Tibial nerve (tissue), 4 donors: ENCODE results near the gene RPS6KA3. TPM values are rescaled to one million over a fixed set of nuclear protein-coding genes. Genes with fewer than 3 reads are reported as not detected.

ENCODE experiments used
- DNase-seq, 2 donors: peaks; one replicate each; pipeline ENCODE4 v3.0.0-alpha.2; 2019; ENCODE audit warnings: low spot score in 2 of 2
- H3K27ac ChIP-seq, 4 donors: fragments of 200-600 bp; sonication (generic) in 3 of 4; one replicate each; pipeline ENCODE4 v1.5.1; 2017 to 2019; ENCODE audit warnings: mild to moderate bottlenecking in 1 of 4
- H3K27me3 ChIP-seq, 2 donors: fragments of 200-600 bp; sonication (generic) in 1 of 2; one replicate each; pipeline versions ENCODE4 v1.5.1 to v1.6.0; 2017 to 2019
- H3K36me3 ChIP-seq, 3 donors: fragments of 200-600 bp; sonication (generic); one replicate each; pipeline ENCODE4 v1.5.1; 2018 to 2019
- H3K4me1 ChIP-seq, 4 donors: fragments of 200-600 bp; sonication (generic) in 3 of 4; one replicate each; pipeline ENCODE4 v1.5.1; 2017 to 2019
- H3K4me3 ChIP-seq, 4 donors: fragments of 200-600 bp; sonication (generic) in 3 of 4; one replicate each; pipeline ENCODE4 v1.5.1; 2017 to 2019; ENCODE audit warnings: mild to moderate bottlenecking in 1 of 4, moderate library complexity in 1 of 4
- H3K9me3 ChIP-seq, 4 donors: fragments of 200-600 bp; sonication (generic) in 3 of 4; one replicate each; pipeline ENCODE4 v1.5.1; 2017 to 2019
- EP300 ChIP-seq, 2 donors: sonication (generic); formaldehyde crosslinking; IDR thresholded peaks; one replicate each; pipeline ENCODE4 v1.6.1; 2017; ENCODE audit warnings: antibody characterized with exemption in 2 of 2, mild to moderate bottlenecking in 1 of 2
- POLR2A ChIP-seq, 2 donors: fragments of 450-650 bp; IDR thresholded peaks; one replicate each; pipeline ENCODE4 v1.6.1; 2017; ENCODE audit warnings: antibody characterized with exemption in 2 of 2, mild to moderate bottlenecking in 2 of 2, moderate library complexity in 2 of 2
- WGBS, 2 donors: methylation state at CpG; one replicate each; pipeline ENCODE4 v1.1.5; 2018; 5-methylcytosine and 5-hydroxymethylcytosine counted together
- total RNA-seq, 4 donors: library from RNA; depleted of rRNA; stranded (reverse); fragments of >200 nt; gene quantifications; one replicate each; pipeline ENCODE4 v1.1.0, GENCODE V29; 2016
- TF ChIP-seq, protein P1 (sequence below), 5 experiments: fragments of 200-600 bp in 3 of 5; fragments of 450-650 bp in 2 of 5; sonication (generic) in 3 of 5; IDR thresholded peaks; one replicate each; pipeline ENCODE4 v1.5.1; 2016 to 2019; ENCODE audit warnings: antibody characterized with exemption in 5 of 5, mild to moderate bottlenecking in 3 of 5, moderate library complexity in 2 of 5

The RPS6KA3 gene
- total RNA-seq, 4 donors from 2014 or later, result 22.0 to 33.9 (median 32.6) TPM

GRCh38 chrX:20285511-20285910, 18.8 kb upstream of the RPS6KA3 start:
- H3K4me3 ChIP-seq, result no peak overlapping the region
- H3K9me3 ChIP-seq, result no peaks in the 10 kb centered on the region
- H3K27ac ChIP-seq, result no peak overlapping the region
- no peaks in the 10 kb centered on the region for H3K4me1 ChIP-seq
- TF ChIP-seq POLR2A (IDR thresholded peaks at IDR 0.05), result no peak
- TF ChIP-seq, protein P1, sequence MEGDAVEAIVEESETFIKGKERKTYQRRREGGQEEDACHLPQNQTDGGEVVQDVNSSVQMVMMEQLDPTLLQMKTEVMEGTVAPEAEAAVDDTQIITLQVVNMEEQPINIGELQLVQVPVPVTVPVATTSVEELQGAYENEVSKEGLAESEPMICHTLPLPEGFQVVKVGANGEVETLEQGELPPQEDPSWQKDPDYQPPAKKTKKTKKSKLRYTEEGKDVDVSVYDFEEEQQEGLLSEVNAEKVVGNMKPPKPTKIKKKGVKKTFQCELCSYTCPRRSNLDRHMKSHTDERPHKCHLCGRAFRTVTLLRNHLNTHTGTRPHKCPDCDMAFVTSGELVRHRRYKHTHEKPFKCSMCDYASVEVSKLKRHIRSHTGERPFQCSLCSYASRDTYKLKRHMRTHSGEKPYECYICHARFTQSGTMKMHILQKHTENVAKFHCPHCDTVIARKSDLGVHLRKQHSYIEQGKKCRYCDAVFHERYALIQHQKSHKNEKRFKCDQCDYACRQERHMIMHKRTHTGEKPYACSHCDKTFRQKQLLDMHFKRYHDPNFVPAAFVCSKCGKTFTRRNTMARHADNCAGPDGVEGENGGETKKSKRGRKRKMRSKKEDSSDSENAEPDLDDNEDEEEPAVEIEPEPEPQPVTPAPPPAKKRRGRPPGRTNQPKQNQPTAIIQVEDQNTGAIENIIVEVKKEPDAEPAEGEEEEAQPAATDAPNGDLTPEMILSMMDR (IDR thresholded peaks at IDR 0.05), result no peak
- no peak for TF ChIP-seq EP300 (IDR thresholded peaks at IDR 0.05)
- DNase-seq, result no peak
- H3K36me3 ChIP-seq, result no peaks in the 10 kb centered on the region
- no peaks in the 10 kb centered on the region for H3K27me3 ChIP-seq
- WGBS, 2 donors, result 55 to 69% methylated on average over 2 of the region's 2 CpGs

- H3K27ac ChIP-seq, result no peak overlapping the region
- no peak overlapping the region for H3K4me3 ChIP-seq
- H3K36me3 ChIP-seq, result no peaks in the 10 kb centered on the region
- DNase-seq, result no peak
- no peaks in the 10 kb centered on the region for H3K4me1 ChIP-seq
- H3K9me3 ChIP-seq, result no peaks in the 10 kb centered on the region
- WGBS, 2 donors, result 86 to 93% methylated on average over 1 of the region's 1 CpG
- H3K27me3 ChIP-seq, result no peaks in the 10 kb centered on the region
- TF ChIP-seq, protein P1 (IDR thresholded peaks at IDR 0.05), result no peak
- TF ChIP-seq EP300 (IDR thresholded peaks at IDR 0.05) (no peak), POLR2A (IDR thresholded peaks at IDR 0.05) (no peak)
Measured at GRCh38 chrX:20284992-20285391, 18.3 kb upstream of the RPS6KA3 start.

DNA sequence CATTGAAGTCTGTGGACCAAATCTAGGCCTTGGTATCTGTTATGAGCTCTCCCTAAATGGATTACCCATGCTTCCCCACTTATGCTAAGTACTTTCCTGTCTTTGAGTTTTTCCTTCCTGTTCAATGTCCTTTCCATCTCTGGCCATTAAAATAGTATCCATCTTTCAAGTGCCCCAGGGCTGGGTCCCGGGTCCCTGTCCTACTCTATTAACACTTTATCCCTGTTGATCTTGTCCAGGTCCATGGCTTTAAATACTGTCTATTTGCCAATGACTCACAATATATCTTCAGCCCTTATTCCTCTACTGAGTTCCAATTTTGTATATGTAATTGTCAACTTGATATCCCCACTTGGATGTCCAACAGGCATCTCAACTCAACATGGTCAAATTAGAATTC, 17.7 kb upstream of the RPS6KA3 start:
- 64 to 76% methylated on average over 1 of the region's 1 CpG for WGBS, 2 donors
- TF ChIP-seq, protein P1 (IDR thresholded peaks at IDR 0.05), result no peak
- TF ChIP-seq POLR2A (IDR thresholded peaks at IDR 0.05) (no peak), EP300 (IDR thresholded peaks at IDR 0.05) (no peak)
- no peaks in the 10 kb centered on the region for H3K4me1 ChIP-seq

DNA sequence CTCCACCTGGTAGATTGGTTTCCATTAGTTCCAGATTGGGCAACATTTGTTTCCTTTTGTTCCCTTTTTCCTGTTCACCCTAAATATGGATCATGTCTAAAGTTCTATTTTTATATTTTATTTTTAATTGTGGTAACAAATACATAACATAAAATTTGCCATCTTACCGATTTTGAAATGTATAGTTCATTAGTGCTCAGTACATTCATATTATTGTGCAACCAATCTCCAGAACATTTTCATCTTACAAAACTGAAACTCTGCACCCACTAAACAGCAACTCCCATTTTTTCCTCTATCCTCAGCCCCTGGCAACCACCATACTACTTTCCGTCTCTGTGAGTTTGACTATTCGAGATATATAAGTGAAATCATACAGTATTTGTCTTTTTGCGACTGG, 14.2 kb upstream of the RPS6KA3 start:
- DNase-seq, result no peak
- WGBS, 2 donors, result 86 to 92% methylated on average over 4 of the region's 4 CpGs
- Histone ChIP-seq H3K27me3 (no peaks in the 10 kb centered on the region), H3K27ac (no peak overlapping the region), H3K36me3 (no peaks in the 10 kb centered on the region), H3K4me3 (no peak overlapping the region), H3K4me1 (no peaks in the 10 kb centered on the region), H3K9me3 (no peaks in the 10 kb centered on the region)
- no peak for TF ChIP-seq POLR2A (IDR thresholded peaks at IDR 0.05)
- no peak for TF ChIP-seq EP300 (IDR thresholded peaks at IDR 0.05)
- TF ChIP-seq, protein P1 (IDR thresholded peaks at IDR 0.05), result no peak

More for the DNA sequence above, 17.7 kb upstream of the RPS6KA3 start:
- DNase-seq, result no peak
- Histone ChIP-seq H3K27me3 (no peaks in the 10 kb centered on the region), H3K36me3 (no peaks in the 10 kb centered on the region), H3K9me3 (no peaks in the 10 kb centered on the region), H3K27ac (no peak overlapping the region), H3K4me3 (no peak overlapping the region)

DNA sequence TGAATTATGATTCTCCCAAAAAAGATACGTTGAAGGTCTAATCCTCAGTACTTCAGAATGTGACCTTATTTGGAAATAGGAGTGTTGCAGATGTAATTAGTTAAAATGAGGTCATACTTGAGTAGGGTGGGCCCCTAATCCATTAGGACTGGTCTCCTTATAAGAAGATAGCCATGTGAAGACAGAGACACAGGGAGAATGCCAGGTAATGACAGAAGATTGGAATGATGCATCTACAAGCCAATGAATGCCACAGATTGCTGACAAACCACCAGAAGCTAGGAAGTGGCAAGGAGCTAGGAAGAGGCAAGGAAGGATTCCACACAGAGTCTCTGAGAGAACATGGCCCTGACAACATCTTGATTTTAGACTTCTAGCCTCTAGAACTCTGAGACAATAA, 7.4 kb upstream of the RPS6KA3 start:
- Histone ChIP-seq H3K4me3 (no peak overlapping the region), H3K27me3 (no peaks in the 10 kb centered on the region), H3K36me3 (no peaks in the 10 kb centered on the region), H3K27ac (no peak overlapping the region), H3K9me3 (no peaks in the 10 kb centered on the region), H3K4me1 (no peaks in the 10 kb centered on the region)
- no peak for DNase-seq
- WGBS, 2 donors, result 38 to 94% methylated on average over 1 of the region's 1 CpG
- TF ChIP-seq, protein P1 (IDR thresholded peaks at IDR 0.05), result no peak
- TF ChIP-seq POLR2A (IDR thresholded peaks at IDR 0.05), result no peak
- no peak for TF ChIP-seq EP300 (IDR thresholded peaks at IDR 0.05)
